ENCODE data around the gene PODXL2. TPM values are rescaled to one million over a fixed set of nuclear protein-coding genes. Genes with fewer than 3 reads are reported as not detected.

Gene PODXL2
- polyA plus RNA-seq, 1 donor (not counting 4 experiments of a cell fraction or from before 2014, with no cell fraction given), result 1.6 TPM

DNA sequence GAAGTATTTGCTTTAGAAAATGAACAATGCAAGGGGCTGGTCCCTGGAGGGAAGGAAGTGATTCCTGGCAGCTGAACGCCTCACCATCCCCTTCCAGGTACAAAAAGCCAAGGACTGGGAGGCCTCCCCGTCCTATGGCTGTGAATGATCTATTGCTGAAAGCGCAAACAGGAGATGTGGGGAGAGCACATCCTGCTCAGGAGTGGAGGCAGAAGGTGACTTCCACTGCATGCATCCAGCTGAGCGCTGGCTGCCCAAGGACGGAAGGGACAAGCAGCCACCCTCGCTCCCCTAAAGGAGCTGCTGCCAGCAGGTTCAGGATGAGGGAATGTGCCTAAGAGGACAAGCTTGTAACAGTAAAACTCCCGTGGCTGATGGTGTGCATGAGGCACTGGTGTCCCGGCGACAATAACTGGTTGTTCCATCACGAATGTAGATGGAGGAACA, 85.2 kb downstream of the PODXL2 start:
- H3K27me3 ChIP-seq (ENCODE audit: control insufficient read depth, extremely low read depth, insufficient read depth, low read length), result no peaks in the 10 kb centered on the region
- H3K9me3 ChIP-seq (ENCODE audit: control insufficient read depth, low read depth, low read length), result no peaks in the 10 kb centered on the region
- peaks cover 13% of the 10 kb centered on the region for H3K4me1 ChIP-seq (ENCODE audit: control insufficient read depth, extremely low read depth, insufficient read depth, low read length)
- no peaks in the 10 kb centered on the region for H3K9me1 ChIP-seq (ENCODE audit: control insufficient read depth, extremely low read depth, insufficient read depth, low read length)
- H3K79me2 ChIP-seq (ENCODE audit: control insufficient read depth, insufficient read depth, low read length), result no peaks in the 10 kb centered on the region
- H3K4me2 ChIP-seq (ENCODE audit: control insufficient read depth, extremely low read depth, insufficient read depth, low read depth, low read length), result no peak overlapping the region
- no peaks in the 10 kb centered on the region for H4K20me1 ChIP-seq (ENCODE audit: control insufficient read depth, extremely low read depth, insufficient read depth, low read length)
- H2AFZ ChIP-seq (ENCODE audit: control insufficient read depth, low read length), result no peak overlapping the region
- DNase-seq (ENCODE audit: low read depth, low spot score) (no peak), FAIRE-seq (no peak)
- peaks cover 0 to 8% of the 10 kb centered on the region in 2 experiments for H3K36me3 ChIP-seq (ENCODE audit: control insufficient read depth in 2 of 2, extremely low read depth in 1 of 2, insufficient read depth in 2 of 2, low read length in 2 of 2)
- no peak overlapping the region for H3K4me3 ChIP-seq (ENCODE audit: control insufficient read depth in 2 of 3, extremely low read depth in 1 of 3, insufficient read depth in 2 of 3, low read depth in 1 of 3, low read length in 3 of 3)
- no peak overlapping the region for H3K27ac ChIP-seq (ENCODE audit: control insufficient read depth, insufficient read depth, low read length)
- dilution Hi-C loops (cut with MboI; ENCODE audit: extremely low pct_ligation_motif_present, low sequenced_read_pairs), result no loop called here
- no peak overlapping the region for H3K9ac ChIP-seq (ENCODE audit: control insufficient read depth, extremely low read depth, insufficient read depth, low read length)
- no peak for TF ChIP-seq EZH2 (IDR thresholded peaks at IDR 0.05; ENCODE audit: low read length)
- TF ChIP-seq, protein P1, sequence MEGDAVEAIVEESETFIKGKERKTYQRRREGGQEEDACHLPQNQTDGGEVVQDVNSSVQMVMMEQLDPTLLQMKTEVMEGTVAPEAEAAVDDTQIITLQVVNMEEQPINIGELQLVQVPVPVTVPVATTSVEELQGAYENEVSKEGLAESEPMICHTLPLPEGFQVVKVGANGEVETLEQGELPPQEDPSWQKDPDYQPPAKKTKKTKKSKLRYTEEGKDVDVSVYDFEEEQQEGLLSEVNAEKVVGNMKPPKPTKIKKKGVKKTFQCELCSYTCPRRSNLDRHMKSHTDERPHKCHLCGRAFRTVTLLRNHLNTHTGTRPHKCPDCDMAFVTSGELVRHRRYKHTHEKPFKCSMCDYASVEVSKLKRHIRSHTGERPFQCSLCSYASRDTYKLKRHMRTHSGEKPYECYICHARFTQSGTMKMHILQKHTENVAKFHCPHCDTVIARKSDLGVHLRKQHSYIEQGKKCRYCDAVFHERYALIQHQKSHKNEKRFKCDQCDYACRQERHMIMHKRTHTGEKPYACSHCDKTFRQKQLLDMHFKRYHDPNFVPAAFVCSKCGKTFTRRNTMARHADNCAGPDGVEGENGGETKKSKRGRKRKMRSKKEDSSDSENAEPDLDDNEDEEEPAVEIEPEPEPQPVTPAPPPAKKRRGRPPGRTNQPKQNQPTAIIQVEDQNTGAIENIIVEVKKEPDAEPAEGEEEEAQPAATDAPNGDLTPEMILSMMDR (optimal IDR thresholded peaks at IDR 0.05 in 1 of 3, IDR thresholded peaks at IDR 0.05 in 1 of 3, conservative IDR thresholded peaks at IDR 0.05 in 1 of 3; ENCODE audit: extremely low read depth in 1 of 3, insufficient read depth in 2 of 3, low read length in 3 of 3), result no peak

DNA sequence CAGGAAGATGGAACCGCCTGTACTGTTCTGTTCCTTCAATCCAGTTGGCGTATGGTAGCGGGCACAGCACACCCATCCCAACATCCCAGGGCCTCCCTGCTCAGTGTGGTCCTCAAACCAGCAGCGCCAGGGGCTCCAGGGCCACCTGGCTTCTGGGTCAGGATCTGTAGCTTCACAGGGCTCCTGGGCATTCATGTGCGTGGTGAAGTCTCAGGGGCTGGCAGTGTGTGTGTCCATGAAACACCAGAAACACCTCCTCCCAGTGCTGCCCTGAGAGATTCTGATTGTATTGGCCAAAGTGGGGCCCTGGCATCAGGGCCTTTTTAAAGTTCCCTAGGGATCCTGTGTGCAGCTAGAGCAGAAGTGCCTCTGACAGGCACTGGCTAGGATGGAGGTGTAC, 85.9 kb downstream of the PODXL2 start:
- TF ChIP-seq, protein P1 (optimal IDR thresholded peaks at IDR 0.05 in 1 of 3, IDR thresholded peaks at IDR 0.05 in 1 of 3, conservative IDR thresholded peaks at IDR 0.05 in 1 of 3; ENCODE audit: extremely low read depth in 1 of 3, insufficient read depth in 2 of 3, low read length in 3 of 3), result no peak
- TF ChIP-seq EZH2 (IDR thresholded peaks at IDR 0.05; ENCODE audit: low read length), result no peak
- H3K4me2 ChIP-seq (ENCODE audit: control insufficient read depth, extremely low read depth, insufficient read depth, low read depth, low read length), result no peak overlapping the region
- no peaks in the 10 kb centered on the region for H3K9me3 ChIP-seq (ENCODE audit: control insufficient read depth, low read depth, low read length)
- H3K79me2 ChIP-seq (ENCODE audit: control insufficient read depth, insufficient read depth, low read length), result no peaks in the 10 kb centered on the region
- H4K20me1 ChIP-seq (ENCODE audit: control insufficient read depth, extremely low read depth, insufficient read depth, low read length), result no peaks in the 10 kb centered on the region
- no peaks in the 10 kb centered on the region for H3K9me1 ChIP-seq (ENCODE audit: control insufficient read depth, extremely low read depth, insufficient read depth, low read length)
- no peak overlapping the region for H3K4me3 ChIP-seq (ENCODE audit: control insufficient read depth in 2 of 3, extremely low read depth in 1 of 3, insufficient read depth in 2 of 3, low read depth in 1 of 3, low read length in 3 of 3)
- FAIRE-seq (no peak), DNase-seq (ENCODE audit: low read depth, low spot score) (no peak)
- peaks cover 0 to 8% of the 10 kb centered on the region in 2 experiments for H3K36me3 ChIP-seq (ENCODE audit: control insufficient read depth in 2 of 2, extremely low read depth in 1 of 2, insufficient read depth in 2 of 2, low read length in 2 of 2)
- no peaks in the 10 kb centered on the region for H3K27me3 ChIP-seq (ENCODE audit: control insufficient read depth, extremely low read depth, insufficient read depth, low read length)
- dilution Hi-C loops (cut with MboI; ENCODE audit: extremely low pct_ligation_motif_present, low sequenced_read_pairs), result no loop called here
- H3K4me1 ChIP-seq (ENCODE audit: control insufficient read depth, extremely low read depth, insufficient read depth, low read length), result peaks cover 13% of the 10 kb centered on the region
- H2AFZ ChIP-seq (ENCODE audit: control insufficient read depth, low read length), result no peak overlapping the region
- H3K27ac ChIP-seq (ENCODE audit: control insufficient read depth, insufficient read depth, low read length), result no peak overlapping the region
- H3K9ac ChIP-seq (ENCODE audit: control insufficient read depth, extremely low read depth, insufficient read depth, low read length), result no peak overlapping the region

All from keratinocyte (primary cell).